GM13976 (cell line): Measurements from ENCODE around the gene EXPH5.

Experiments used
- DNase-seq: peaks from one replicate; pipeline ENCODE4 v3.0.0; 2012; ENCODE audit warnings: low spot score
- in situ Hi-C: fragments of 300-500 bp; cut with MboI; formaldehyde crosslinking; loops from one replicate; pipeline ENCODE4 v1.12.0; 2022; ENCODE audit warnings: low sequenced_read_pairs, mixed read lengths, inconsistent platforms; ENCODE audit not compliant: unreplicated experiment
- TF ChIP-seq, protein P1 (sequence below): IDR thresholded peaks from 2 replicates; pipeline ENCODE4 v1.5.1; 2012; ENCODE audit warnings: borderline replicate concordance, mild to moderate bottlenecking; ENCODE audit not compliant: insufficient read depth; ENCODE audit errors: extremely low read depth, missing control alignments, control extremely low read depth

EXPH5 gene

DNA sequence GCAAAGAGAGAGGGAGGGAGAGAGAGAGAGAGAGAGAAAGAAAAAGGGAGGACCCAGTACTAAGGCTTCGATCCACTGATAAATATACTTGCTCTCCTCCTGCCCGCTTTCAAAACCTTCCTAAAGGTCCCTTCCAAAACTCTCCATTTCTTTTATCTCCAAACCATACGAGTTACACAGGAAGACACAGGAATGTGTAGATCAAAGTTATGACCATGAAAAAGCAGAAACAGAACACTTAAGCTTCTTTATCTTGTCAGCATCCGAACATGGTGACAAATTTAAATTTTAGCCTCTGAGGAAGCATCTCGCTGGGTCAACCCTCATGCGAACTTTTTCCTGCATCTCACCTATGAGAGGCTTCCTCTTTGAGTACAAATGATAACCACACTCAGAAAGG is 66.2 kb downstream of the EXPH5 start:
- TF ChIP-seq, protein P1, sequence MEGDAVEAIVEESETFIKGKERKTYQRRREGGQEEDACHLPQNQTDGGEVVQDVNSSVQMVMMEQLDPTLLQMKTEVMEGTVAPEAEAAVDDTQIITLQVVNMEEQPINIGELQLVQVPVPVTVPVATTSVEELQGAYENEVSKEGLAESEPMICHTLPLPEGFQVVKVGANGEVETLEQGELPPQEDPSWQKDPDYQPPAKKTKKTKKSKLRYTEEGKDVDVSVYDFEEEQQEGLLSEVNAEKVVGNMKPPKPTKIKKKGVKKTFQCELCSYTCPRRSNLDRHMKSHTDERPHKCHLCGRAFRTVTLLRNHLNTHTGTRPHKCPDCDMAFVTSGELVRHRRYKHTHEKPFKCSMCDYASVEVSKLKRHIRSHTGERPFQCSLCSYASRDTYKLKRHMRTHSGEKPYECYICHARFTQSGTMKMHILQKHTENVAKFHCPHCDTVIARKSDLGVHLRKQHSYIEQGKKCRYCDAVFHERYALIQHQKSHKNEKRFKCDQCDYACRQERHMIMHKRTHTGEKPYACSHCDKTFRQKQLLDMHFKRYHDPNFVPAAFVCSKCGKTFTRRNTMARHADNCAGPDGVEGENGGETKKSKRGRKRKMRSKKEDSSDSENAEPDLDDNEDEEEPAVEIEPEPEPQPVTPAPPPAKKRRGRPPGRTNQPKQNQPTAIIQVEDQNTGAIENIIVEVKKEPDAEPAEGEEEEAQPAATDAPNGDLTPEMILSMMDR, result no peak
- DNase-seq, result no peak
- in situ Hi-C loops, result no loop called here

GRCh38 chr11:108525161-108525560 is 68.4 kb downstream of the EXPH5 start:
- TF ChIP-seq, protein P1, result no peak
- DNase-seq, result no peak
- in situ Hi-C loops, result no loop called here

DNA sequence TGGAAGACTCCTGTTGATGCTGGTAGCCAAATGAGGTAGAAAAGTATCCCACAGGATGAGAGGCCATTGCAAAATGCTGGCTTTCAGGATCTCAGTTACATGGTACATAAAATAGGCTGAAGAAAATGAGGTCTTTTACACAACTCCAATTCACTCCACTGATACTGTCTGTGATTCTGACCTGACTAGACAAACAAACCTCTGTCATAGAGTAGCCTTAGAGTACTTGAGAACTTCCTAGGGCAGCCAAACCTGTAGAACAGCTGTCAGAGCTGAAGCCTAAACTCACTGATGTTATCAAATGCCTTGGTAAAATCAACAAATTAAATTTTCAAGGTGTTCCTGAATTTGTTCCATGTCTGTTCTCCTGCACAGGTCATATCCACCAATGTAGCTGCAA is 69.1 kb downstream of the EXPH5 start:
- in situ Hi-C loops, result no loop called here
- TF ChIP-seq, protein P1, result no peak
- DNase-seq, result no peak

- TF ChIP-seq, protein P1, result no peak
- no peak for DNase-seq
- in situ Hi-C loops, result no loop called here
These were observed 71.2 kb downstream of the EXPH5 start for GRCh38 chr11:108522318-108522717.

DNA sequence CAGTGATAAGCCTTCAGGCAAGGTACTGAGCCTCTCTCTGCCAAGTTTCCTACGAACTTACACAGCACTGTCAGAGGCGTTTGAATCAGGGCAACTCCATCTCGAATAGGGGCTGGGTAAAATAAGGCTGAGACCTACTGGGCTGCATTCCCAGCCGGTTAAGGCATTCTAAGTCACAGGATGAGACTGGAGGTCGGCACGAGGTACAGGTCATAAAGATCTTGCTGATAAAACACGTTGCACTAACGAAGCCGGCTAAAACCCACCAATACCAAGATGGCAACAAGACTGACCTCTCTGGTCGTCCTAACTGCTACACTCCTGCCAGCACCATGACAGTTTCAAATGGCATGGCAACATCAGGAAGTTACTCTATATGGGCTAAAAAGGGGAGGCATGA is 75.0 kb downstream of the EXPH5 start:
- TF ChIP-seq, protein P1, result no peak
- in situ Hi-C loops, result no loop called here
- no peak for DNase-seq

DNA sequence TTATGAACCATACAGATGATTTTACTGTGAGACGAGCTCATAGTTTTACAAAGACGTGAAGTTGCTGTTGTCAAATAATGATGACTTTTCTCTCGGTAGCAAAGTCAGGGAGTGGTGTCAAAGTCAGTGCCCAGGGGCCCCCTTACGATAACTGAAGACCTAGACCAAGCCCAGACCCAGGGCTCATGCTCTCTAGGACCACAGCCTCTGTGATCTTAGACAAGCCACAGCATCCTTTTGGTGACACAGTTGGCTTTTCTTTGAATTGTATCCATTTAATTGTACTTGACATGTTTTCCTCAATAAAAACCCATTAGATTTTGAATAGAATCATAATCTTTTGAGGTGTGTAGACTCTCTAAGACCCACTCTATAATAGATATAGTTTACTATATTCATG is 77.4 kb downstream of the EXPH5 start:
- TF ChIP-seq, protein P1, result no peak
- no peak for DNase-seq
- in situ Hi-C loops, result no loop called here

DNA sequence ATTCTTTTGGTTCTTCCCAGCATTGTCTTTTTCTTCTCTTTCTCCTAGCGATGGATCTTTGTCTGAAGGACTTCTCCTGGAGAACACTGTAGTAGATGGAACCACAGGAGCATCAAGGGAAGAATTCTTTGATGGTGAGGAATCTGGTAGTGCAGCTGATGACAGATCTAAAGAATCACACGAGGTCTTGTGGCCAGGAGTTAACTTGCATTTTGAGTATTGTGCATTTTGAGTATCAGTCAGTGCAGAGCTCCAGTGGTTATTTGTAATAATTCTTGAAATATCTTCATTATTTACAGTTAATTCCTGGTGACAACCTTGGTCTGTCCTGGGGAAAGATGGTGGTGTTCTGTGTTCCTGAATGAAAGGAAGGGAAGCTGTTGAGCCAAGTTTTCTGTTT is 80.9 kb downstream of the EXPH5 start:
- DNase-seq, result no peak
- TF ChIP-seq, protein P1, result no peak
- in situ Hi-C loops, result no loop called here
